Ishikawa (cell line): ENCODE data around the gene LGR4.

ENCODE experiments used
- CEBPB ChIP-seq: IDR thresholded peaks from 2 replicates; pipeline ENCODE4 v1.6.1; 2012
- CREB1 ChIP-seq: IDR thresholded peaks from 2 replicates; pipeline ENCODE4 v1.6.1; 2012; ENCODE audit warnings: low read depth
- EGR1 ChIP-seq: IDR thresholded peaks from 2 replicates; pipeline ENCODE4 v1.6.1; 2012
- EP300 ChIP-seq: IDR thresholded peaks from 2 replicates; pipeline ENCODE4 v1.6.1; 2012; ENCODE audit warnings: borderline replicate concordance
- FOXM1 ChIP-seq: IDR thresholded peaks from 2 replicates; pipeline ENCODE4 v1.6.1; 2012; ENCODE audit warnings: low read depth, borderline replicate concordance
- NFIC ChIP-seq: IDR thresholded peaks from 2 replicates; pipeline ENCODE4 v1.6.1; 2012
- RAD21 ChIP-seq: IDR thresholded peaks from 2 replicates; pipeline ENCODE4 v1.6.1; 2012; ENCODE audit warnings: low read depth
- TAF1 ChIP-seq: IDR thresholded peaks from 2 replicates; pipeline ENCODE4 v1.6.1; 2012; ENCODE audit warnings: low read depth, mild to moderate bottlenecking
- TCF12 ChIP-seq: IDR thresholded peaks from 2 replicates; pipeline ENCODE4 v1.6.1; 2012; ENCODE audit warnings: low read depth
- TEAD4 ChIP-seq: IDR thresholded peaks from 2 replicates; pipeline ENCODE4 v1.6.1; 2012
- YY1 ChIP-seq: IDR thresholded peaks from 2 replicates; pipeline ENCODE4 v1.6.1; 2012; ENCODE audit warnings: low read depth
- ZBTB7A ChIP-seq: IDR thresholded peaks from 2 replicates; pipeline ENCODE4 v1.6.1; 2012; ENCODE audit warnings: low read depth
- TF ChIP-seq, protein P1 (sequence below): IDR thresholded peaks from 2 replicates; pipeline ENCODE4 v1.6.1; 2012
- TF ChIP-seq, protein P2 (sequence below): IDR thresholded peaks from 2 replicates; pipeline ENCODE4 v1.6.1; 2012; ENCODE audit warnings: low read depth, mild to moderate bottlenecking
- TF ChIP-seq, protein P3 (sequence below): IDR thresholded peaks from 2 replicates; pipeline ENCODE4 v1.6.1; 2012

The LGR4 gene

DNA sequence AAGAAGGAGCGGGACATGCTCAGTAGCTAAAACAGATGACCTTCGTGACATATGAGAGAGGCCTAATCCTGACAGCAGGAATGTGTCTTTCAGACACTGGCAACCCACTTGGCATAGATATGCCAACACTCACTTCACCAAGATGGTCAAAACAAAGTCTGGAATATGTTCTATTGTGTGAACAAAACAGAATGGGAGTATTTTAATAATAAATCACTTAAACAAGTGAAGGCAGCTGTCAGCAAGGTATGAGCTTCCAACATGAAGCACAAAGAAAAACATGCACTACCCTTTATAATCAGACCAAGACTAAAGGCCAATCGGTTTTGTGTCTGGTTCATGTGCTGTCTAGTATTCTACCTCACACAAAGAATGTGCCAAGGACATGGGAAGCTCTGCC lies 132.6 kb downstream of the LGR4 start:
- TF ChIP-seq EP300 (no peak), RAD21 (no peak), EGR1 (no peak), YY1 (no peak), TEAD4 (no peak), CEBPB (no peak), ZBTB7A (no peak), CREB1 (no peak), FOXM1 (no peak), TAF1 (no peak), TCF12 (no peak), NFIC (no peak)
- TF ChIP-seq, protein P1, sequence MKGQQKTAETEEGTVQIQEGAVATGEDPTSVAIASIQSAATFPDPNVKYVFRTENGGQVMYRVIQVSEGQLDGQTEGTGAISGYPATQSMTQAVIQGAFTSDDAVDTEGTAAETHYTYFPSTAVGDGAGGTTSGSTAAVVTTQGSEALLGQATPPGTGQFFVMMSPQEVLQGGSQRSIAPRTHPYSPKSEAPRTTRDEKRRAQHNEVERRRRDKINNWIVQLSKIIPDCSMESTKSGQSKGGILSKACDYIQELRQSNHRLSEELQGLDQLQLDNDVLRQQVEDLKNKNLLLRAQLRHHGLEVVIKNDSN = no peak
- TF ChIP-seq, protein P2, sequence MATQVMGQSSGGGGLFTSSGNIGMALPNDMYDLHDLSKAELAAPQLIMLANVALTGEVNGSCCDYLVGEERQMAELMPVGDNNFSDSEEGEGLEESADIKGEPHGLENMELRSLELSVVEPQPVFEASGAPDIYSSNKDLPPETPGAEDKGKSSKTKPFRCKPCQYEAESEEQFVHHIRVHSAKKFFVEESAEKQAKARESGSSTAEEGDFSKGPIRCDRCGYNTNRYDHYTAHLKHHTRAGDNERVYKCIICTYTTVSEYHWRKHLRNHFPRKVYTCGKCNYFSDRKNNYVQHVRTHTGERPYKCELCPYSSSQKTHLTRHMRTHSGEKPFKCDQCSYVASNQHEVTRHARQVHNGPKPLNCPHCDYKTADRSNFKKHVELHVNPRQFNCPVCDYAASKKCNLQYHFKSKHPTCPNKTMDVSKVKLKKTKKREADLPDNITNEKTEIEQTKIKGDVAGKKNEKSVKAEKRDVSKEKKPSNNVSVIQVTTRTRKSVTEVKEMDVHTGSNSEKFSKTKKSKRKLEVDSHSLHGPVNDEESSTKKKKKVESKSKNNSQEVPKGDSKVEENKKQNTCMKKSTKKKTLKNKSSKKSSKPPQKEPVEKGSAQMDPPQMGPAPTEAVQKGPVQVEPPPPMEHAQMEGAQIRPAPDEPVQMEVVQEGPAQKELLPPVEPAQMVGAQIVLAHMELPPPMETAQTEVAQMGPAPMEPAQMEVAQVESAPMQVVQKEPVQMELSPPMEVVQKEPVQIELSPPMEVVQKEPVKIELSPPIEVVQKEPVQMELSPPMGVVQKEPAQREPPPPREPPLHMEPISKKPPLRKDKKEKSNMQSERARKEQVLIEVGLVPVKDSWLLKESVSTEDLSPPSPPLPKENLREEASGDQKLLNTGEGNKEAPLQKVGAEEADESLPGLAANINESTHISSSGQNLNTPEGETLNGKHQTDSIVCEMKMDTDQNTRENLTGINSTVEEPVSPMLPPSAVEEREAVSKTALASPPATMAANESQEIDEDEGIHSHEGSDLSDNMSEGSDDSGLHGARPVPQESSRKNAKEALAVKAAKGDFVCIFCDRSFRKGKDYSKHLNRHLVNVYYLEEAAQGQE = no peak
- TF ChIP-seq, protein P3, sequence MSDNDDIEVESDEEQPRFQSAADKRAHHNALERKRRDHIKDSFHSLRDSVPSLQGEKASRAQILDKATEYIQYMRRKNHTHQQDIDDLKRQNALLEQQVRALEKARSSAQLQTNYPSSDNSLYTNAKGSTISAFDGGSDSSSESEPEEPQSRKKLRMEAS = no peak

DNA sequence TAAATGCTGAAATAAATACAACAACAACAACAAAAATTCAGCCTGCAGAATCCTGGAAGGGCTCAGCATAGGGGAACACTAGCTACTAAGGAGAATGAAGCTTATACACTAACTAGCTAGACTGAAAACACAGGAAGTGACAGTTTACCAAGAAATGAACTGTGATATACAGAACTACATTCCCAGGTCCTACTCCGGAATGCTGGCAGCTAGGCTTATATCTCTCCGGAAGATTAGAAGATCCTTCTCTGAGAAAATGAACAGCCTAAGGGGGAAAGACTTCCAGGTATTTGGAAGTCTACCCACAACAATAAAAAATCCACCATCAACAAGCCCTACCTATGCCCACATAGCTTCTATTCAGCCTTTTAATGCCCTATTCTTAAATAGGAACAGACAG lies 140.6 kb downstream of the LGR4 start:
- TF ChIP-seq FOXM1 (no peak), TEAD4 (no peak), NFIC (no peak), EP300 (no peak), YY1 (no peak), CEBPB (no peak), ZBTB7A (no peak), CREB1 (no peak)
- TF ChIP-seq, protein P2 = no peak
- TF ChIP-seq, protein P3 = no peak

DNA sequence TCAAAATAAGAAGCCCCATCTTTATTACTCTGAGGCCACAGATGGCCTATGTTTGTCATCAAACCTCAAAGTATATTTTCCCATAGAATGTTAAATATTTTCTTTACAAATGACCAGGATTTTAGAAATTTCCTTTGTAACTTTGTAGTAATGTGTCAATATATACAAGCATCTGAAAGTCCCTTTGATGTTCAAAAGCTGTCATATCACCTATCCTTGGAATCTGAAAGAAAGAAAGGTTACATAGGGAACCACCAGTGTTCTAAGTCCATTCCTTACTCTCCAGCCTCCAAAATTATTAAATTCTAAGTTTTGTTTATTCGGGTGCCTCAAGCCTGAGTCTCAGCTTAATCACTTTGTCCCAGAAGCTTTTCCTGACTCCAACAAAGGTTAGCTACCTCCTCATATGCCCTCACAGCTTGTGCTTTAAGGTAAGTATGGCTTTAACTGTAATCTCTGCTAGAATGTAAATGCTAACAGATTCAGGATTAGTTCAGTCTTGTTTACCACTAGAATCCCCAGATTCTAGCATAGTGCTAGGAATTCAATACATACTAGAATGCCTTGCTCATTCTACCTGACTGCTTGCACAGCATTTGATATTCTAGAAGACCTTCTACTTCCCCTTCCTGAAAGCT lies 141.8 kb downstream of the LGR4 start:
- TF ChIP-seq RAD21 = no peak
- TF ChIP-seq, protein P3 = no peak
- TF ChIP-seq ZBTB7A = no peak
- no peak for TF ChIP-seq YY1
- TF ChIP-seq, protein P2 = no peak
- TF ChIP-seq EGR1 = no peak
- no peak for TF ChIP-seq CEBPB
- TF ChIP-seq TEAD4 = no peak
- TF ChIP-seq FOXM1 = no peak
- TF ChIP-seq, protein P1 = no peak
- no peak for TF ChIP-seq TAF1
- no peak for TF ChIP-seq TCF12
- no peak for TF ChIP-seq NFIC

DNA sequence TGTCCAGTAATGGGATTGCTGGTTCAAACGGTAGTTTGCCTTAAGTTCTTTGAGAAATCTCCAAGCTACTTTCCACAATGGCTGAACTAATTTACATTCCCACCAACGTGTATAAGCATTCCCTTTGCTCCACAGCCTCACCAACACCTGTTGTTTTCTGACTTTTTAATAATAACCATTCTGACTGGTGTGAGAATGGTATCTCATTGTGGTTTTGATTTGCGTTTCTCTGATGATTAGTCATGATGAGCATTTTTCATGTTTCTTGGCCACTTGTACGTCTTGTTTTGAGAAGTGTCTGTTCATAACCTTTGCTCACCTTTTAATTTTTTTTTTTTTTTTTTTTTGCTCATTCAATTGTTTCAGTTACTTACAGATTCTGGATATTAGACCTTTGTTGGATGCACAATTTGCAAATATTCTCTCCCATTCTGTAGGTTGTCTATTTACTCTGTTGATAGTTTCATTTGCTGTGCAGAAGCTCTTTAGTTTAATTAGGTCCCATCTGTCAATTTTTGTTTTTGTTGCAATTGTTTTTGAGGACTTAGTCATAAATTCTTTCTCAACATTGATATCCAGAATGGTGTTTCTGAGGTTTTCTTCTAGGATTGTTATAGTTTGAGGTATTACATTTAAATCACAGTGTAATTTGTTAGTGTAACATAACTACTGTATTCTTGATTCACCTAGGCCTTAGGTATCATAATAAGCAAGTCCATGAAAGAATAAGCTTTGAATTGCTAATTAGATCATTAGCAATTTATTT lies 142.5 kb downstream of the LGR4 start:
- TF ChIP-seq ZBTB7A (no peak), CREB1 (no peak), TEAD4 (no peak), EGR1 (no peak), RAD21 (no peak), CEBPB (no peak)
- TF ChIP-seq, protein P1 = no peak
- TF ChIP-seq, protein P2 = no peak
